NCI-H2107 treated with DMSO at 0.1 percent for 48 hours (cell line): ENCODE measurements around the gene COL17A1.

ENCODE experiments used
- DNase-seq: peaks from one replicate; lab custom pipeline; 2025; ENCODE audit not compliant: unreplicated experiment; lab: John Stamatoyannopoulos, UW

The COL17A1 gene

DNA sequence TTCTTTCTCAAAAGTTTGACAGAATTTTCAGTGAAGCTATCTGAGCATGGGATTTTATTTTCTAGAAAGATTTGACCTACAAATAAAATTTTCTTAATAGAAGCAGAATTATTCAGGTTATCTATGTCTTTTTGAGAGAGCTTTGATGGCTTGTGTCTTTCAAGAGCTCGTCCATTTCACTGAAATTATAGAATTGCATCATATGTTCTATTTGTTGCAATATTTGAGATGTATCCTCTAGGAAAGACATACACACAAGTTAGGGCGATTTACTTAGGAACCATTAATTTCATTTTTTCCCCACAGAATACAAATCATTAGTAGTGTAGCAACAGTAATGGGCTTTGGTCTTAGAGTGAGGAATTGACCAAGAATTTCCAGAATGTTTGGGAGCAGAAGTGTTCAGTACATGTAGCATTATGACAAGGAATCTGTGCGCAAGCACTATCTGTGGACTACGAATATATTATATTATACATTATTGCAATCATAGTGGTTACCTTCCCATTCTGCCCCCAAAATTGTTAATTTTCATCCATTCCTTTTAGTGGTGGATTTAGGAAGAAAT lies 12.8 kb upstream of the COL17A1 start:
- no peak for DNase-seq

DNA sequence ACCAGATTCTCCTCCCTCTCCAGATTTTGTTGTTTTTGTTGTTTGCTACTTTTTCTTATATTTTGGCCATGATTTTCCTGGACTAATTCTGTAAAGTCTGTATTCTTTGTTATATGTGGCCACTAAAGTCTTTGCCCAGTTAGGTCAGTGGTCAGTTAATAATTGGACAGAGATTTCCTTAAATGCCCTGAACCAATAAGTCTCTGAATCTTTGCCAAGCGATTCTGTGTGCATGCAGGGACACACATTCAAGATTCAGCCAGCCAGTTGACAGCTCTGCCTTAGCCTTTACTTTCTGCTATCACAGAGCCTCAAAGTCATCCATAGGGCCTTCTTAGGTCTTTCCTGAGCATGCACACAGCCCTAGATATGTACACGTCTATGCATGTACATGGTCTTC lies 11.0 kb upstream of the COL17A1 start:
- no peak for DNase-seq

DNA sequence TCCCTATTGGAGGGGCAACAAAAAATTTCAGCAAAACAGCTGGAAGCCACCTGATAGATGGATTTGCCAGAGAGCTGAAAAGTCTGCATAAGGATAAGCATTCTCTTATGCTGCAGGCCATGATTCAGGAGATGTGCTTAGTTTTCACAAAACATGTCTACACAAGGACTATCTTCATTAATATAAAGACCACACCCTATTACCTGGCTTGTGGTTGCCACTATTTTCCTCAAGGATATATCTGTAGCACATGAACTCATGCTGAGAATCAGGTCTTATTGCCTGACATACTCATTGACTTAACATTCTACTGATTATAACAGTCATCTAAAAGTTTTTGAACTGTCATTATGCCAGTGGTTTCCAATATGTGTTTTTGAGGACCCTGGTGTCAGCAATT lies 7.1 kb upstream of the COL17A1 start:
- DNase-seq: no peak

- DNase-seq: no peak
Observed at GRCh38 chr10:104090611-104091010, 4.9 kb upstream of the COL17A1 start.

GRCh38 chr10:104089621-104090020 lies 3.9 kb upstream of the COL17A1 start:
- no peak for DNase-seq

GRCh38 chr10:104088239-104088638 lies 2.6 kb upstream of the COL17A1 start:
- no peak for DNase-seq

DNA sequence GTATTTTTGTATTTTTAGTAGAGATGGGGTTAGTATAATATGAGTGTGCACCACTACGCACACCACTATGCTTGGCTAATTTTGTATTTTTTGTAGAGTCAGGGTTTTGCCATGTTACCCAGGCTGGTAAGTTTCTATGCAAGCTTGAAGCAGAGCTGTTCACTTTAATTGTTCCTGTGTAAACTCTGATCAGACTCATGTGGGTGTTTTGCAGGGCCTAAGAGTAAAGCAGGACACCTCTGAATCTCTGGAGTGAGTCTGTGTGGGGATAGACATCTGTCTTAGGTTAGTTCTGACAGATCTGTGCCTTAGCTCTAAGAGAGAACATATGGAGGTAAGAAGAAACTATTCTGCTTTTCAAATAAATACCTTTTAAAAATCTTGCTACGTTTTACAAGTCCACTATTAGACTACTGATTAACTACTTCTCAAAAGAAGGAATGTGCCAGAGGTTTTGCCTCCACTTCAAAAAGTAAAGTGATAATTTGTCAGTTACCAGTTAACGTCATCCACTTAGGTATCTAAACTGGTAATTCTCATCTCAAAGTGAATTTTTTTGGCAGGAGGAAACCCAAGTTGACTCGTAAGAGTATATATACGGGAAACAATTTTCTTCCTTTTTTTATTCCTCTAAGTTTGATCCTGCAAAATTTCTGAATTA lies 1.1 kb downstream of the COL17A1 start:
- DNase-seq: no peak

- no peak for DNase-seq
Observed at GRCh38 chr10:104081998-104082397, 3.7 kb downstream of the COL17A1 start.

- DNase-seq: peak; percentile 62
Observed at GRCh38 chr10:104080762-104081161, 4.9 kb downstream of the COL17A1 start.

- no peak for DNase-seq
Observed at GRCh38 chr10:104077663-104078151, 8.0 kb downstream of the COL17A1 start.

DNA sequence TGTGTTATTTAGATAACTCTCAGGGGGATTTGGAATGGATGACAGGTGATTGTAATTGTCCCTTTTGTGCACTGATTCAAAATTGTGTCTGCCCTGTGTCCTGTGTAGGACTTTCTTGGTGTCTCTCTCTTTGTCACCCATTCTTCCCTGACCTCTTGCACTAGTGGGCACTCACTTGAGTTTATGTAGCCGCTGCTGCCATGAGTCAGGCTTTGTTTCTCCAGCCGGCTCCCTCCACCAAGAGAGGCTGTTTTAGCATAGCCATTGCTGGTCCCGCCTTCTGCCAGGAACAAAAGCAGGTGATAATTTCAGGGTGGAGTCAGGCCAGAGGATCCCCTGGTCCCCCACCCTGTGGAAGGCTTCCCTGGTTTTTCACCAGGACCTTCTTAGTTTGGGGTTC lies 8.4 kb downstream of the COL17A1 start:
- peak; percentile 65 for DNase-seq

DNA sequence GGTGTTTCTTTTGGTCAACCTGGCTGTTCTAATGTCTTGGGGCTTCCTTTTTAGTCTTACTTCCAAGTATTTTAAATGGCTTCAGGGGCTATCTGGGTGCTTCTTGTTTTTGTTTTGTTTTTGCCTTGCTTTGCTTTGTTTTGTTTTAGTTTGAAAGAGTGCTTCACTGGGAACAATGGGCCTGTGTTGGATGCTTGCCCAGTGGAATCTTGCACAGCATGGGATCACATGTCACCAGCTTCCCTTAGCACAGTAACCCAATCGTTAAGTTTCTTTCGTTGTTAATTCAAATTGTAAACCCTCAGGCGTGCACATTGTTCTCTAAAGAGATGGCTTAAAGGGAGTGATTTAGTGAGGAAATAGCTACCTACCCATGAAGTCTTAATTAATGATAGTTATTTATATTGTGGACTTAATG lies 8.9 kb downstream of the COL17A1 start:
- DNase-seq: peak; percentile 76

- no peak for DNase-seq
Observed at GRCh38 chr10:104074505-104074904, 11.2 kb downstream of the COL17A1 start.

- no peak for DNase-seq
Observed at GRCh38 chr10:104072786-104073185, 12.9 kb downstream of the COL17A1 start.

DNA sequence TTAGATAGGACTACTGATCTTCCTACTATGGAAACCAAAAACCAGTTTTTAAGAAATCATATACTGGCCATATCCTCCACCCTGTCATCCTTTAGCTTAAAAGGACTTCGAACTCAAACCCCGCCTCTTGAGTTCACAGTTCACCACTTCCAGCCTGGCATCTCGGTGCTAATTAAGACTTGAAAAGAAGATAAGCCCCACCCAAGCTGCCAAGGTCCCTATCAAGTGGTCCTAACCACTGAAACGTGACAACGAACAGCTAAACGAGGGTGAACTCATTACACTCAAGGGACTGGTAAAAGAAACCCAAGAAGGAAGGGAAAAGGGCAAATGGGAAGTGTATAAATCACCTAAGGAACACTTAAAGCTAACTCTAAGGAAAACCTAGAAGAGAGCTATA lies 16.1 kb downstream of the COL17A1 start:
- DNase-seq: no peak

- DNase-seq: no peak
Observed at GRCh38 chr10:104067525-104067924, 18.2 kb downstream of the COL17A1 start.

- no peak for DNase-seq
Observed at GRCh38 chr10:104066945-104067344, 18.7 kb downstream of the COL17A1 start.

GRCh38 chr10:104065748-104066147 lies 19.9 kb downstream of the COL17A1 start:
- DNase-seq: no peak

GRCh38 chr10:104061196-104061595 lies 24.5 kb downstream of the COL17A1 start:
- no peak for DNase-seq

DNA sequence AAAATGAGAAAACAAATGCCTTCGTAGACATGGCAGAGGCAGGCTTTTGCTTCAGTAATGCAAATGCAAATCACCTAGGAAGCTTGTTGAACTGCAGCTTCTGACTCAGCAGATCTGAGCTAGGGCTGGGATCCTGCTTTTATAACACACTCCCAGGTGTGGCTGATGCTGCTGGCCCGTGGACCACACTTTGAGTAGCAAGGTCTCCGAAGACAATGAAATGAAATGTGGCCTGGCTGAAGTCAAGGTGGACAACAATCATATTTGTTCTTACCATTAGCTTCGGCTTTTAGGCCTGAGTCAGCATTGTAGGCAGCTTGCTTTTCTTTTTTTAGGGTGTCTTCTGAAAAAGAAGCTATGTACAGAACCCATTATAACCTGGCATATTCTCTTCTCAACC lies 26.3 kb downstream of the COL17A1 start:
- DNase-seq: no peak

DNA sequence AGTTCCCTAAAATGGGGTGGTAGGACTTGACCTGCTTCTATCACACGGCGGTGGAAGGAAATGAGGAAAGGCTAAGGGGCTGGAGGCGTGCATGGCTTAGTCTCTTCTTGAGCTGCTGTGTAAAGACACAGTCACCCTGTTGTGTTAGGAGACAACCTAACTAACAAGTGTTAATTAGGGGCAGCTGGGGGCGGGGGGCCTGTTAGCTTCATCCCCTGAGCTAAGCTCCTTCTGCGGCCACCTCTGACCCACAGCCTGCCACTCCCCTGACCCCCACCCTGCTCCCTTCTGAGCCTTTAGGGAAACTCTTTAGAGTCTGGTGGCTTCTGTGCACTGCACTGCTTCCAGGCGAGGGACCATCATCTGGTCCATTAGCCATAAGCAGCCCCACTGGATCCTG lies 28.0 kb downstream of the COL17A1 start:
- no peak for DNase-seq

GRCh38 chr10:104056619-104057273 lies 28.9 kb downstream of the COL17A1 start:
- DNase-seq: no peak
